ENCODE measurements around the gene SCYL2.
"Not testable (repeated sequence)": the region's sequence is repeated elsewhere in the genome, so short reads cannot be mapped to it uniquely, and the experiment has no call there.

SCYL2 gene

GRCh38 chr12:100263131-100263530 is 3.8 kb upstream of the SCYL2 start:
- no peak for DNase-seq (ENCODE audit: low read depth)

GRCh38 chr12:100265107-100265506 is 1.9 kb upstream of the SCYL2 start:
- DNase-seq (ENCODE audit: low read depth), result not testable (repeated sequence)

GRCh38 chr12:100265732-100266584 is 1.0 kb upstream of the SCYL2 start:
- no peak for DNase-seq (ENCODE audit: low read depth)

- no peak for DNase-seq (ENCODE audit: low read depth)
Measured at GRCh38 chr12:100266585-100266834, 467 bp upstream of the SCYL2 start.

- DNase-seq (ENCODE audit: low read depth), result no peak
Measured at GRCh38 chr12:100267603-100268281, 765 bp downstream of the SCYL2 start.

- DNase-seq (ENCODE audit: low read depth), result no peak
Measured at GRCh38 chr12:100268835-100269564, 2.0 kb downstream of the SCYL2 start.

- no peak for DNase-seq (ENCODE audit: low read depth)
Measured at GRCh38 chr12:100273782-100274181, 6.8 kb downstream of the SCYL2 start.

GRCh38 chr12:100274291-100274690 is 7.3 kb downstream of the SCYL2 start:
- DNase-seq (ENCODE audit: low read depth), result no peak

GRCh38 chr12:100279159-100279558 is 12.2 kb downstream of the SCYL2 start:
- no peak for DNase-seq (ENCODE audit: low read depth)

- DNase-seq (ENCODE audit: low read depth), result no peak
Measured at GRCh38 chr12:100279607-100280244, 12.7 kb downstream of the SCYL2 start.

- DNase-seq (ENCODE audit: low read depth), result not testable (repeated sequence)
Measured at GRCh38 chr12:100284556-100284955, 17.6 kb downstream of the SCYL2 start.

- DNase-seq (ENCODE audit: low read depth), result no peak
Measured at GRCh38 chr12:100289038-100289437, 22.1 kb downstream of the SCYL2 start.

- DNase-seq (ENCODE audit: low read depth), result no peak
Measured at GRCh38 chr12:100290016-100290415, 23.0 kb downstream of the SCYL2 start.

- DNase-seq (ENCODE audit: low read depth), result no peak
Measured at GRCh38 chr12:100293017-100293416, 26.0 kb downstream of the SCYL2 start.

- not testable (repeated sequence) for DNase-seq (ENCODE audit: low read depth)
Measured at GRCh38 chr12:100294366-100294765, 27.4 kb downstream of the SCYL2 start.

- DNase-seq (ENCODE audit: low read depth), result no peak
Measured at GRCh38 chr12:100295764-100296555, 29.0 kb downstream of the SCYL2 start.

- no peak for DNase-seq (ENCODE audit: low read depth)
Measured at GRCh38 chr12:100302081-100302480, 35.1 kb downstream of the SCYL2 start.

- DNase-seq (ENCODE audit: low read depth), result no peak
Measured at GRCh38 chr12:100303831-100304230, 36.9 kb downstream of the SCYL2 start.

GRCh38 chr12:100304334-100304733 is 37.4 kb downstream of the SCYL2 start:
- DNase-seq (ENCODE audit: low read depth), result not testable (repeated sequence)

GRCh38 chr12:100308138-100308537 is 41.2 kb downstream of the SCYL2 start:
- DNase-seq (ENCODE audit: low read depth), result not testable (repeated sequence)

- DNase-seq (ENCODE audit: low read depth), result no peak
Measured at GRCh38 chr12:100311317-100311716, 44.3 kb downstream of the SCYL2 start.

GRCh38 chr12:100317371-100317770 is 50.4 kb downstream of the SCYL2 start:
- DNase-seq (ENCODE audit: low read depth), result no peak

Data from HS-27A (cell line).